ENCODE data around the gene PPP1R37. TPM values are rescaled to one million over a fixed set of nuclear protein-coding genes. Genes with fewer than 3 reads are reported as not detected.

Gene PPP1R37, protein sequence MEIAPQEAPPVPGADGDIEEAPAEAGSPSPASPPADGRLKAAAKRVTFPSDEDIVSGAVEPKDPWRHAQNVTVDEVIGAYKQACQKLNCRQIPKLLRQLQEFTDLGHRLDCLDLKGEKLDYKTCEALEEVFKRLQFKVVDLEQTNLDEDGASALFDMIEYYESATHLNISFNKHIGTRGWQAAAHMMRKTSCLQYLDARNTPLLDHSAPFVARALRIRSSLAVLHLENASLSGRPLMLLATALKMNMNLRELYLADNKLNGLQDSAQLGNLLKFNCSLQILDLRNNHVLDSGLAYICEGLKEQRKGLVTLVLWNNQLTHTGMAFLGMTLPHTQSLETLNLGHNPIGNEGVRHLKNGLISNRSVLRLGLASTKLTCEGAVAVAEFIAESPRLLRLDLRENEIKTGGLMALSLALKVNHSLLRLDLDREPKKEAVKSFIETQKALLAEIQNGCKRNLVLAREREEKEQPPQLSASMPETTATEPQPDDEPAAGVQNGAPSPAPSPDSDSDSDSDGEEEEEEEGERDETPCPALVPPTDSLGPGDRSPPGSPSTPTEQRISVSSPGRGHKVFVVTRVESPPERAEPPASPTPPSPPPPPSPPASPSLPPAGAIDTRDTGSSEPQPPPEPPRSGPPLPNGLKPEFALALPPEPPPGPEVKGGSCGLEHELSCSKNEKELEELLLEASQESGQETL
- total RNA-seq = 28.3 and 46.7 TPM in 2 replicates

GRCh38 chr19:45092747-45093678 is at the start of gene PPP1R37:
Gene PPP1R37, plus strand, starts transcription at chr19:45093179. Its CDS starts 147 bp downstream, at chr19:45093326.

DNA sequence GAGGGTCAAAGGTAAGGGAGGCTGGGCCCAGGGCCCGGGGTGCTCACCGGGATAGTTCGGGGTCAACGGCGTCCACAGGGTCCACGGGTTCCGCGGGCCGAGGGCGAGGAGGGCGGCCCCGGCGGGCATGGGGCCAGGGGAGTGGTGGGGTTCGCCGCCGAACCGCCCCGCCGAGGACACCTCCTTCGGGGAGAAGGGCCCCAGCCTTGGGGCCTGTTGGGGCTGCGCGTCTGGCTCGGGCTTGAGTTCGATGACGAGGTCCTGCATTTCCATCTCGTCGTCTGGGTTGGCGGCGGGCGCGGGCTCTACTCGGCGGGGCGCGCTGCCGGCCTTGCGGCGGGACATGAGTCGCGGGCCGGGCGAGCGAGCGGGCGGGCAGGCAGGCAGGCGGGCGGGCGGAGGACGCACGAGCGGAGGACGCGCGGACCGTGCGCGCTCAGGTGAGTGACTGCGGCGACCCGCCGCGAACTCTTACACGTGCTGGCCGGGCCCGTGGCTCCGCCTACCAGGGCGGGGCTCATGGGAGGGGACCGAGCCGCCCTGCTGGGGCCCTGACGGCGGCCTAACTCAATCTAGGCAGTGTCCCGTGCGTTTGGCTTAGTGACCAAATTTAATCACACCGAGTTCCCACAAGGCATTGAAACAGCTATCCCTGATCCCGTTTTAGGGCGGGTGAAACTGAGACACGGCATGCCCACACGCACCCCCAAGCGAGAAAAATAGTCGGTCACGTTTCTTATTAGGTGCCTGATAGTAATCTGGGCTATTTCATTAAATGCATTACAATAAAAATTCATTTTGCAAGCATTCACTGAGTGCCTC is 16.7 kb upstream of the PPP1R37 start, which contains the start of gene ZNF296:
Gene ZNF296 (minus strand): TSS at position 450 of the 822 bp plus-strand sequence. CDS start 105 bp downstream, at position 345.

GRCh38 chr19:45079063-45079910 is 13.7 kb upstream of the PPP1R37 start, which contains the start of gene GEMIN7:
Gene GEMIN7, plus strand, starts transcription at chr19:45079260. Its CDS starts 10,855 bp downstream, at chr19:45090115.

GRCh38 chr19:45160870-45161737 is 68.1 kb downstream of the PPP1R37 start, which contains the start of gene NKPD1:
Gene NKPD1, minus strand, starts transcription at chr19:45160982. Its CDS starts 832 bp downstream, at chr19:45160150.

GRCh38 chr19:45177817-45178261 is 84.9 kb downstream of the PPP1R37 start, which contains the start of gene TRAPPC6A:
Gene TRAPPC6A, minus strand, starts transcription at chr19:45178237. Its CDS starts 19 bp downstream, at chr19:45178218.

GRCh38 chr19:45178262-45179071 is 85.5 kb downstream of the PPP1R37 start, which contains the start of gene BLOC1S3:
Gene BLOC1S3, plus strand, starts transcription at chr19:45178784. Its CDS starts 513 bp downstream, at chr19:45179297.

Other genes starting within 250 kb of the PPP1R37 start
- 76.9 and 163 TPM in 2 replicates for gene NECTIN2, start 246.9 kb upstream of the PPP1R37 start, total RNA-seq
- gene TOMM40, start 201.9 kb upstream of the PPP1R37 start, total RNA-seq = 47.9 and 51.1 TPM in 2 replicates
- gene APOE, start 187.4 kb upstream of the PPP1R37 start, total RNA-seq = 813 and 5,080 TPM in 2 replicates
- 14.1 and 28.8 TPM in 2 replicates for gene APOC1, start 178.6 kb upstream of the PPP1R37 start, total RNA-seq
- gene APOC4, start 150.9 kb upstream of the PPP1R37 start, total RNA-seq = not detected in 2 replicates
- not detected in 2 replicates for gene APOC2, start 147.1 kb upstream of the PPP1R37 start, total RNA-seq
- gene CLPTM1, start 137.8 kb upstream of the PPP1R37 start, total RNA-seq = 57.9 and 59.5 TPM in 2 replicates
- gene RELB, start 91.7 kb upstream of the PPP1R37 start, total RNA-seq = 8.0 and 12.3 TPM in 2 replicates
- 38.4 and 39.7 TPM in 2 replicates for gene CLASRP, start 54.1 kb upstream of the PPP1R37 start, total RNA-seq
- gene ZNF296, start 16.7 kb upstream of the PPP1R37 start, total RNA-seq = 0.70 and 3.1 TPM in 2 replicates
- gene GEMIN7, start 13.9 kb upstream of the PPP1R37 start, total RNA-seq = 21.4 and 25.3 TPM in 2 replicates
- gene NKPD1, start 67.8 kb downstream of the PPP1R37 start, total RNA-seq = under 0.01 and 0.85 TPM in 2 replicates
- gene TRAPPC6A, start 85.1 kb downstream of the PPP1R37 start, total RNA-seq = 29.1 and 33.0 TPM in 2 replicates
- 10.3 and 15.3 TPM in 2 replicates for gene BLOC1S3, start 85.6 kb downstream of the PPP1R37 start, total RNA-seq
- gene EXOC3L2, start 152.2 kb downstream of the PPP1R37 start, total RNA-seq = 1.0 and 2.0 TPM in 2 replicates
- gene MARK4, start 158.1 kb downstream of the PPP1R37 start, total RNA-seq = 23.2 and 36.3 TPM in 2 replicates
- 0.35 and 4.2 TPM in 2 replicates for gene CKM, start 229.7 kb downstream of the PPP1R37 start, total RNA-seq
- not detected in 2 replicates for gene KLC3, start 247.6 kb downstream of the PPP1R37 start, total RNA-seq

Measured in pericardium fibroblast (primary cell).